ENCODE data around the gene TRPC5OS.

Gene TRPC5OS

GRCh38 chrX:111868726-111869638 lies 7.0 kb upstream of the TRPC5OS start:
- H3K27ac Mint-ChIP-seq (ENCODE audit: low read depth) = no peak overlapping the region

GRCh38 chrX:111869639-111870034 lies 6.3 kb upstream of the TRPC5OS start:
- Mint-ChIP-seq H3K27ac (ENCODE audit: low read depth) (no peak overlapping the region), H3K4me3 (no peak overlapping the region), H3K4me1 (no peaks in the 10 kb centered on the region), H3K27me3 (peaks cover 8% of the 10 kb centered on the region), H3K9me3 (no peaks in the 10 kb centered on the region), H3K36me3 (ENCODE audit: insufficient read depth) (no peaks in the 10 kb centered on the region)
- ATAC-seq (replicated peaks; ENCODE audit: extremely low read depth, poor library complexity, severe bottlenecking) (no peak), DNase-seq (ENCODE audit: low spot score in 2 of 2) (no peak)

More at GRCh38 chrX:111868726-111869638, 7.0 kb upstream of the TRPC5OS start:
- Mint-ChIP-seq H3K36me3 (ENCODE audit: insufficient read depth) (no peaks in the 10 kb centered on the region), H3K9me3 (no peaks in the 10 kb centered on the region), H3K27me3 (peaks cover 8% of the 10 kb centered on the region), H3K4me3 (no peak overlapping the region), H3K4me1 (no peaks in the 10 kb centered on the region)
- ATAC-seq (replicated peaks; ENCODE audit: extremely low read depth, poor library complexity, severe bottlenecking) = no peak
- no peak for DNase-seq (ENCODE audit: low spot score in 2 of 2)

DNA sequence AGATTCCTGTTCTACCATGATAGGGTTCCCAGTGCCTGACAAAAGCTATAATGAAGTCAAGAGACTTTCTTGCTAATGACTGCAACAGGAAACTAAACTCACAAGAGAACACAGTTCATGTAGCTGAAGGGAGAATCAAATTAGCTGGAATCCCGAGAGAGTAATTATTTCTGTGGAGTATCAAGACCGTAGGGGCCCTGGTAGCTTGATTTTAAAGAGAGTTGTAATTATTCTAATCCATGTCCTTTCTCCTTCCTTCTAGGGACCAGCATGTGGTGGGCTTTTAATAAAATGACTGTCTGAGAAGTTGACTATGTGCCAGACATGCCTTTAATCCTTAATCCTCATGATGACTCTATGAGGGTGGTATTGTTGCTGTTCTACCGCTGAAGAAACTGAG lies 1.7 kb upstream of the TRPC5OS start:
- H3K27ac Mint-ChIP-seq (ENCODE audit: low read depth) = no peak overlapping the region
- H3K4me3 Mint-ChIP-seq = no peak overlapping the region
- H3K27me3 Mint-ChIP-seq = no peaks in the 10 kb centered on the region
- H3K9me3 Mint-ChIP-seq = no peaks in the 10 kb centered on the region
- no peaks in the 10 kb centered on the region for H3K4me1 Mint-ChIP-seq
- DNase-seq (ENCODE audit: low spot score in 2 of 2) (no peak), ATAC-seq (replicated peaks; ENCODE audit: extremely low read depth, poor library complexity, severe bottlenecking) (no peak)
- no peaks in the 10 kb centered on the region for H3K36me3 Mint-ChIP-seq (ENCODE audit: insufficient read depth)

DNA sequence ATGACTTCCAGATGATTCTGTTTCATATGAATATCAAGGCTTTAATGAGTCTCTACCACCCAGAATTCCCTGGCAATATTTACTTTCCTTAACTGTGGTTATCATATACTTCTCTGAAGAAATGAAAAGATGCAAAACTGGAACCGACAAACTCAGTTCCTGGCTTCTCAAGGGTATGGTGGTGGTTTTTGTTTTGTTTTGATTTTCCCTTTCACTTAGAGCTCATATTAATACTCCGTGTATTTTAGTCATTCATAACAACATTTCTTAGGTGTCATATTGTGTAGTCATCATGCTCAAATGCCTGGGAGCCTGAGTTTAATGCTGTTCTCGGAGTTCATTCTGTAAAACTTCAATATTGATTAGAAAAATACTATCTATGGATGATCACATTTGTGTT lies 665 bp downstream of the TRPC5OS start:
- ATAC-seq (replicated peaks; ENCODE audit: extremely low read depth, poor library complexity, severe bottlenecking) (no peak), DNase-seq (ENCODE audit: low spot score in 2 of 2) (no peak)
- Mint-ChIP-seq H3K4me1 (no peaks in the 10 kb centered on the region), H3K27me3 (no peaks in the 10 kb centered on the region), H3K4me3 (no peak overlapping the region), H3K36me3 (ENCODE audit: insufficient read depth) (no peaks in the 10 kb centered on the region), H3K27ac (ENCODE audit: low read depth) (no peak overlapping the region), H3K9me3 (no peaks in the 10 kb centered on the region)

GRCh38 chrX:111877681-111878080 lies 1.7 kb downstream of the TRPC5OS start:
- H3K27ac Mint-ChIP-seq (ENCODE audit: low read depth) = no peak overlapping the region
- no peak overlapping the region for H3K4me3 Mint-ChIP-seq
- no peaks in the 10 kb centered on the region for H3K36me3 Mint-ChIP-seq (ENCODE audit: insufficient read depth)
- H3K4me1 Mint-ChIP-seq = no peaks in the 10 kb centered on the region
- no peak for ATAC-seq (replicated peaks; ENCODE audit: extremely low read depth, poor library complexity, severe bottlenecking)
- no peaks in the 10 kb centered on the region for H3K27me3 Mint-ChIP-seq
- DNase-seq (ENCODE audit: low spot score in 2 of 2) = no peak
- no peaks in the 10 kb centered on the region for H3K9me3 Mint-ChIP-seq

GRCh38 chrX:111880735-111881134 lies 4.8 kb downstream of the TRPC5OS start:
- H3K4me1 Mint-ChIP-seq = no peaks in the 10 kb centered on the region
- no peaks in the 10 kb centered on the region for H3K9me3 Mint-ChIP-seq
- H3K36me3 Mint-ChIP-seq (ENCODE audit: insufficient read depth) = no peaks in the 10 kb centered on the region
- H3K27ac Mint-ChIP-seq (ENCODE audit: low read depth) = no peak overlapping the region
- no peak overlapping the region for H3K4me3 Mint-ChIP-seq
- no peaks in the 10 kb centered on the region for H3K27me3 Mint-ChIP-seq
- no peak for DNase-seq (ENCODE audit: low spot score in 2 of 2)
- ATAC-seq (replicated peaks; ENCODE audit: extremely low read depth, poor library complexity, severe bottlenecking) = no peak

- Mint-ChIP-seq H3K9me3 (no peaks in the 10 kb centered on the region), H3K4me3 (no peak overlapping the region), H3K36me3 (ENCODE audit: insufficient read depth) (no peaks in the 10 kb centered on the region), H3K27ac (ENCODE audit: low read depth) (no peak overlapping the region), H3K27me3 (no peaks in the 10 kb centered on the region), H3K4me1 (no peaks in the 10 kb centered on the region)
- DNase-seq (ENCODE audit: low spot score in 2 of 2) (no peak), ATAC-seq (replicated peaks; ENCODE audit: extremely low read depth, poor library complexity, severe bottlenecking) (no peak)
Observed at GRCh38 chrX:111881715-111882114, 5.7 kb downstream of the TRPC5OS start.

- ATAC-seq (replicated peaks; ENCODE audit: extremely low read depth, poor library complexity, severe bottlenecking) (no peak), DNase-seq (ENCODE audit: low spot score in 2 of 2) (no peak)
- Mint-ChIP-seq H3K4me1 (no peaks in the 10 kb centered on the region), H3K4me3 (no peak overlapping the region), H3K27me3 (no peaks in the 10 kb centered on the region), H3K9me3 (no peaks in the 10 kb centered on the region), H3K36me3 (ENCODE audit: insufficient read depth) (no peaks in the 10 kb centered on the region), H3K27ac (ENCODE audit: low read depth) (no peak overlapping the region)
Observed at GRCh38 chrX:111886678-111887077, 10.7 kb downstream of the TRPC5OS start.

- DNase-seq (ENCODE audit: low spot score in 2 of 2) = no peak
- no peaks in the 10 kb centered on the region for H3K4me1 Mint-ChIP-seq
- no peaks in the 10 kb centered on the region for H3K27me3 Mint-ChIP-seq
- no peak overlapping the region for H3K4me3 Mint-ChIP-seq
- H3K27ac Mint-ChIP-seq (ENCODE audit: low read depth) = no peak overlapping the region
- no peaks in the 10 kb centered on the region for H3K9me3 Mint-ChIP-seq
- ATAC-seq (replicated peaks; ENCODE audit: extremely low read depth, poor library complexity, severe bottlenecking) = no peak
- H3K36me3 Mint-ChIP-seq (ENCODE audit: insufficient read depth) = no peaks in the 10 kb centered on the region
Observed at GRCh38 chrX:111888600-111888999, 12.6 kb downstream of the TRPC5OS start.

GRCh38 chrX:111892375-111892774 lies 16.4 kb downstream of the TRPC5OS start:
- H3K4me1 Mint-ChIP-seq = no peaks in the 10 kb centered on the region
- H3K4me3 Mint-ChIP-seq = no peak overlapping the region
- no peaks in the 10 kb centered on the region for H3K36me3 Mint-ChIP-seq (ENCODE audit: insufficient read depth)
- H3K9me3 Mint-ChIP-seq = no peaks in the 10 kb centered on the region
- no peak for DNase-seq (ENCODE audit: low spot score in 2 of 2)
- H3K27me3 Mint-ChIP-seq = no peaks in the 10 kb centered on the region
- no peak overlapping the region for H3K27ac Mint-ChIP-seq (ENCODE audit: low read depth)
- ATAC-seq (replicated peaks; ENCODE audit: extremely low read depth, poor library complexity, severe bottlenecking) = no peak

DNA sequence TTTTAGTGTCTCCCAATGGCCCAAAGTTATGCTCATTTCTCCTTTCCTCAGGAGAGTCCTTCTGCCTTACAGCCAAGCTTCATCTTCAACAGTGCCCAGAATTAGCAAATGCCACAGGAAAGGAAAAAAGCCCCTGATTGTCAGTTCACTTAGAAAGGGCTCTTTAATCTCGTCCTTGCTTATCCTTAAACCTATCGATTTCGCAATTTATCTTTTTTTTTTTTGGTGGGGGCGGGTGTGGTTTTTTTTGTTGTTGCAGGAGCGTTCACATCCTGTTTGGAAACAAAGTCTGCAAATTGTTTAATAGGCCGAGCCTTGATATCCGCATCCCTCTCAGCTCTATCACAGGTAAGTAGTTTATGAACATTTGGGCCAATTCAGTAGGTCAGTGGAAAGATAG lies 20.2 kb downstream of the TRPC5OS start:
- no peaks in the 10 kb centered on the region for H3K9me3 Mint-ChIP-seq
- H3K27me3 Mint-ChIP-seq = no peaks in the 10 kb centered on the region
- no peak overlapping the region for H3K27ac Mint-ChIP-seq (ENCODE audit: low read depth)
- no peak for DNase-seq (ENCODE audit: low spot score in 2 of 2)
- no peaks in the 10 kb centered on the region for H3K36me3 Mint-ChIP-seq (ENCODE audit: insufficient read depth)
- no peak overlapping the region for H3K4me3 Mint-ChIP-seq
- no peaks in the 10 kb centered on the region for H3K4me1 Mint-ChIP-seq
- ATAC-seq (replicated peaks; ENCODE audit: extremely low read depth, poor library complexity, severe bottlenecking) = no peak

GRCh38 chrX:111914398-111915090 lies 38.6 kb downstream of the TRPC5OS start:
- Mint-ChIP-seq H3K4me1 (no peaks in the 10 kb centered on the region), H3K36me3 (ENCODE audit: insufficient read depth) (no peaks in the 10 kb centered on the region), H3K27me3 (no peaks in the 10 kb centered on the region), H3K4me3 (no peak overlapping the region), H3K9me3 (peaks cover 7% of the 10 kb centered on the region), H3K27ac (ENCODE audit: low read depth) (no peak overlapping the region)
- DNase-seq (ENCODE audit: low spot score in 2 of 2) = no peak
- ATAC-seq (replicated peaks; ENCODE audit: extremely low read depth, poor library complexity, severe bottlenecking) = no peak

DNA sequence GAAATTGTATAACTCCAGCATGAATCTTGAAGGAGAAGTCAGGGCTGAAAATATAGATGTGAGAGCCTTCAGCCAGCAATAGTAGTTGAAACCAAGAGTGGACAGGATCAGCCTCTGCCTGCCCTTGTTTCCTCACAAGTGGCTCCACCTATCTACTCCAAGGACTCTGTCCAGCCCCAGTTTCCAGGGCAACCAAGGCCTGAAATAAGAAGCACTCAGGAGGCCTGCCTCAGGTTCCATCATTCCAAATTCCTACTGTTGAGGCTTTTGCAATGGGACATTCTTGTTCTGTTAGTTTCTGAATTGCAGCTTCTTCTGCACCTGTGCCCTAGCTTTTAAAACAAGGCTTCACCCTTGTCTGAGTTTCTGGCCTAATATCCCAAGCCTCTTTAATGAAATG lies 41.6 kb downstream of the TRPC5OS start:
- Mint-ChIP-seq H3K36me3 (ENCODE audit: insufficient read depth) (no peaks in the 10 kb centered on the region), H3K9me3 (peaks cover 7% of the 10 kb centered on the region), H3K27ac (ENCODE audit: low read depth) (no peak overlapping the region), H3K4me3 (no peak overlapping the region), H3K27me3 (no peaks in the 10 kb centered on the region), H3K4me1 (no peaks in the 10 kb centered on the region)
- no peak for DNase-seq (ENCODE audit: low spot score in 2 of 2)
- ATAC-seq (replicated peaks; ENCODE audit: extremely low read depth, poor library complexity, severe bottlenecking) = no peak
